Sciatic nerve (tissue), 2 donors: ENCODE results near the gene RET. TPM values are rescaled to one million over a fixed set of nuclear protein-coding genes. Genes with fewer than 3 reads are reported as not detected.
A peak's percentile ranks its signal among the peaks of the same experiment; 100 is the strongest.

ENCODE experiments used
- ATAC-seq: fragments of 200-7000 bp; cut with Tn5 transposase; one replicate; pipeline ENCODE4 v1.9.1; 2020; ENCODE audit warnings: mild to moderate bottlenecking, moderate library complexity
- DNase-seq: peaks from one replicate; pipeline ENCODE4 v3.0.0-alpha.2; 2020; ENCODE audit warnings: low spot score
- intact Hi-C: fragments of 100-400 bp; cut with DNase I; formaldehyde crosslinking; loops from one replicate; pipeline ENCODE4 v1.14.2; 2022
- total RNA-seq: library from RNA; stranded (reverse); fragmentation: NEBNext Ultra II Directional; extraction: Animal tissue kit (Norgen Biotek cat#: 25700); gene quantifications from one replicate; pipeline ENCODE4 v1.2.1, GENCODE V29; 2021
- donor health status: DM: no; HTN: no; CAD: no.
- donor health status: DM: no; HTN: no; CAD: no.

Gene RET
- total RNA-seq, result 0.80 TPM

DNA sequence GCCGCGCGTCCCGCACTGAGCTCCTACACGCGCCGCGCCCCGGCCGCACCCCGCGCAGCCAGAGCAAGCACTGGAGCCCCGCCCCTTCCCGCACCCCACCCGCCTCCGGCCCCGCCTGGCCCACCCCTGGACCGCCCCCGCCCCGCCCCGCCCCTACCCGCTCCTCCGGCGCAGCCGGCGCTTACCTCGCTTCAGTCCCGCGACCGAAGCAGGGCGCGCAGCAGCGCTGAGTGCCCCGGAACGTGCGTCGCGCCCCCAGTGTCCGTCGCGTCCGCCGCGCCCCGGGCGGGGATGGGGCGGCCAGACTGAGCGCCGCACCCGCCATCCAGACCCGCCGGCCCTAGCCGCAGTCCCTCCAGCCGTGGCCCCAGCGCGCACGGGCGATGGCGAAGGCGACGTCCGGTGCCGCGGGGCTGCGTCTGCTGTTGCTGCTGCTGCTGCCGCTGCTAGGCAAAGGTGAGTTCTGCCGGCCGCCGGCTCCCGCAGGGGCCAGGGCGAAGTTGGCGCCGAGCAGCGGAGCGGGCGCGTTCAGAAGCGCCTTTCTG is at the start of gene RET:
Gene RET, plus strand, starts transcription at position 194 of the 545 bp plus-strand sequence. Its CDS starts 190 bp downstream, at position 384.
- DNase-seq (no peak), ATAC-seq (no peak)
- intact Hi-C loops, result no loop called here

DNA sequence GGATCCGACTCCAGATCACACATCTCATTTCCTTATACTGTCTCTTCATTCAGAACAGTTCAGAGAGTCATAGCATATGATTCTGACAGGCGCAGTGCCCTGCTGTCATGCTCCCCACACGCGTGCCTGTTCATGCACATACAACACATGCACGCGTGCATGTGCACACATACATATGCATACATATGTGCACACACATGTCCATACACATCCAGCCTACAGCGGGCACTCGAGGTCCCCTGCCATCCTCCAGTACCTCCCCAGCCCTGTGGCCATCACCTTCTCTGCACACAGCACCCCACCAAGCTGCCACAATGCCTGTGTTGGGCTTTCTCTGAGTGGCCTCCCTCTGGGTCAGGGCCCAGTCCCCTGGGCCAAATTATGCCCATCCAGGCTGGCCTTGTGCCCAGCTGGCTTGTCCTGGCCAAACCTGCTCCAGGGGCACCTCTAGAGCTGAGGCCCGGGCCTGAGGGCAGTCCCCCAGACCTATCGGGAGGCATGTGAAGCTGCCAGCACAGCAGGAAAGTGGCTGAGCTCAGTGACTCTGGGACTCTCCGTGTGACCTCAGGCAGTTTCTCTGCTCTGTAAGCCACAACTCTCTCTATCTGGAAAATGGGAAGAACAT is 49.4 kb upstream of the RET start:
- intact Hi-C loops, result no loop called here
- no peak for ATAC-seq
- DNase-seq, result no peak

DNA sequence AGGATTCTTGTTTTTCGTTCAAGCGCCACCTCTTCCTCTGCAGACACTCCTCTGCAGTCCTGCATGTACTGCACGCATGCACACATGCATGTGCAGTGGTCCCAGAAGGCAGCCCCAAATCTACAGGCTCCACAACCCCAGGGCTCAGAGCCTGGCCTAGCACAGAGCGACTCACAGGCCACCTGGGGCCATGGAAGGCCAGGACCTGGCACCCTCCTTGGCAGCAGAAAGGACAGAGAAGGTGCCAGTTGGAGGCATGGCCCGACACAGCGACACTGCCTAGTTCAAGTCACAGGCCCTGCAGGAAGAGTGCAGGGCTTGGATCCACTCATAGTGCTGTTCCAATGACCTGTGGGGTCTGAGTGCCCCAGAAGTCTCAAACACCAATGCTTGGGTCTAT is 48.7 kb upstream of the RET start:
- ATAC-seq, result no peak
- DNase-seq, result no peak
- intact Hi-C loops, result no loop called here

DNA sequence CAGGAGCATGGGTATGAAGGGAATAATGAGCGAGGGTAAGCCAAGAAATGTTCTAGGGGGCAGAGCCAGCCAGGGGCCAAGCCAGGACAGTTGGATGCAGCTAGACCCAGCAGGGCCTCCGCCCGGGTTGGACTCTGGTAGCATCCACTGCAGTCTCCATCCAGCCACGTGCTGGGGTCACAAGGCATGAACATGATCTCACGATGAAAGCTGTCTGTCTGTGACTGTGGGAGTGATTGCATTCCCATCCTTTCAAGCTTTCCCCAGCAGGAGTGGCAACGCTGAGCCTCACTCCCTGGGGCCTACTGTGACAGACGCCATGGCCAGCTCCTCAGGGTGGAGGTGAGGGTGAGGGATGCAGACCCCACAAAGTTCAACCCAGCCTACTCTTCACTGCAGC is 47.8 kb upstream of the RET start:
- ATAC-seq (no peak), DNase-seq (no peak)
- intact Hi-C loops, result no loop called here

DNA sequence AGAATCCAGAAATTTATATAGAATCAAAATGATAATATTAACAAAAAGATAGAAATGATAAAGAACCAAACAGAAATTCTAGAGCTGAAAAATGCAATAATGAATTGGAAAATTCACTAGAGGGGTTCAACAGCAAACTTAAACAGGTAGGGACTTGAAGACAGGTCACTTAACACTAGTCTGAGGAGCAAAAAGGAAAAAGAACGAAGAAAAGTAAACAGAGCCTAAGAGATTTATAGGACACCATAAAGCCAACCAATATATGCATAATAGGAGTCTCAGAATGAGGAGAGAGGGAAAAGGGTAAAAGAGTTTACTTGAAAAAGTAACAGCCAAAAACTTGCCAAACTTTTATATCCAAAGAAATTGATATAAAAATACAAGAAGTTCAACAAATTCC is 44.3 kb upstream of the RET start:
- DNase-seq (no peak), ATAC-seq (no peak)
- intact Hi-C loops, result no loop called here

DNA sequence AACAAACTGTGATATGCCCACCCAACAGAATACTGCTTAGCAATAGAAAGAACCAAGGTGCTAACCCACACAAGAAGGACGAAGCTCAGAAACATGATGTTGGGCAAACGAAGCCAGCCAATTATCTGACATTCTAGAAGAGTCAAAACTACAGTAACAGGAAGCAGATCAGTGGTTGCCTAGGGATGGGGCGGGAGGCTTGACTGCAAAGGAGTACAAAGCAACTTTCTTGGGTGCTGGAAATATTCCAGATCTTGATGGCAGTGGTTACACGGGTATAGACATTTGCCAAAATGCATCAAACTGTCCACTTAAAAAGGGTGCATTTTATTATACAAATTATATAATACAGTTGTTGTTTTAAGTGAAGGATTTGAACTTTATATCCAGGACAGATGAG is 41.1 kb upstream of the RET start:
- ATAC-seq (no peak), DNase-seq (no peak)
- intact Hi-C loops, result no loop called here

DNA sequence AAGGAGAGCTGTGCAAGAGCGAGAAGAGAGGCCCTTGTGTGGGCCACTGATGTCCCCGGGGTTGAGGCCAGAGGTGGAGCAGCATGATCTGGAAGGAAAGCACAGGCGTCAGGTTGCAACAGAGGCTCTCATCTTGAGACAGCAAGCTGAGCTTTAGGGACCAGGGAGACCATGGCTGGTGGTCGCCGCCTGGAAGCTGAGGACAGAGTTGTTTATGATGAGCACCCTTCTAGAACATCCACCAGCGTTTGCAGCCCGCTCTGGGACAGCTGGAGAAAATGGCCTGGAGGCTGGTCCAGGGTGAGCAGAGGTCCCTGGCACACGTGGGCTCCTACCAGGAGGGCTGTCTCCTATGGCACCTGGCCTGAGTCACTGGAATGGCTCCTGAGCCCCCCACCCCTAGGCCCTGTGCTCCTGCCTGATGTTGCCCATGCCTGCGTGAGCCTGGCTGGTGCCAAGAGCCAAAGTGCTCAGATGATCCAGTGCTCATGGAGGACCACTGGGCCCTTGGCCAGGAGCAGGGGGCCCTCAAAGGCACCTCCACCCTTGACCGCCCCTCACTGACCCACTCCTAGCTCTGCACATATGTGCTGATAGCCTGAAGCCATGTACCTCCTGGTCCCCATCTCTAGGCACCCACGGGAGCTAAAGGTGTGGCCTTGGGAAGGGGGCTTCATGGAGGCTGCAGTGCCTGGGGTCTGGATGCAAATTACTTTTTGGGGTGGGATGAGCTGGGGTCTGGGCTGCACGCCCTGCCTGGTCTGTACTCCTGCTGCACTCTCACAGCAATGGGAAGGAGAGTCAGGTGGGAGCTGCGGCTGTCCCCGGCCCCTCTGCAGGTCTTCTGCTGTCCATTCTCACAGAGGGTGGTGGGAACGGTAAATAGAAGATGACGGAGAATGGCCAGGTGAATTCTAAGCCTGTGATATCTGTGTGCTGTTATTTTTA is 40.1 kb upstream of the RET start:
- DNase-seq, result peak; percentile 48
- intact Hi-C loops, result no loop called here
- peak; percentile 15 for ATAC-seq

DNA sequence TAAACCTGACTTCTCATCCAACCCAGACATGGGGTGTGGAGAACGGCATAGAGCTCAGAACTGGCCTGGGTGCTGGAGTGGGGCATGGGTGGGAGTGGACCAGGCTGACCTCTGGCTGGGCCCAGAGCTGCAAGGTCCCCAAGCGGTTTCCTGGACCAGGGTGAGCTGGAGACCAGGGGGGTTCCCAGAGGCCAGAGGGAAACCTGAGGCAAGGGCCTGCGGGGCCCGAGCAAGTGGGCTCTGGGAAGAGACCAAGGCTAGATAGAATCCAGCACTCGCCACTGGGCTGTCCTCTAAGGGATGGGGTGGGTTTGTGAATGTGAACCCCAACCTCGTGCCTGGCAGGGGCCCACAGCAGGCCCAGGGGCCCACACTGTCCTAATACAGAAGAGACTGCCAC is 39.4 kb upstream of the RET start:
- DNase-seq, result peak; percentile 34
- intact Hi-C loops, result no loop called here
- no peak for ATAC-seq

DNA sequence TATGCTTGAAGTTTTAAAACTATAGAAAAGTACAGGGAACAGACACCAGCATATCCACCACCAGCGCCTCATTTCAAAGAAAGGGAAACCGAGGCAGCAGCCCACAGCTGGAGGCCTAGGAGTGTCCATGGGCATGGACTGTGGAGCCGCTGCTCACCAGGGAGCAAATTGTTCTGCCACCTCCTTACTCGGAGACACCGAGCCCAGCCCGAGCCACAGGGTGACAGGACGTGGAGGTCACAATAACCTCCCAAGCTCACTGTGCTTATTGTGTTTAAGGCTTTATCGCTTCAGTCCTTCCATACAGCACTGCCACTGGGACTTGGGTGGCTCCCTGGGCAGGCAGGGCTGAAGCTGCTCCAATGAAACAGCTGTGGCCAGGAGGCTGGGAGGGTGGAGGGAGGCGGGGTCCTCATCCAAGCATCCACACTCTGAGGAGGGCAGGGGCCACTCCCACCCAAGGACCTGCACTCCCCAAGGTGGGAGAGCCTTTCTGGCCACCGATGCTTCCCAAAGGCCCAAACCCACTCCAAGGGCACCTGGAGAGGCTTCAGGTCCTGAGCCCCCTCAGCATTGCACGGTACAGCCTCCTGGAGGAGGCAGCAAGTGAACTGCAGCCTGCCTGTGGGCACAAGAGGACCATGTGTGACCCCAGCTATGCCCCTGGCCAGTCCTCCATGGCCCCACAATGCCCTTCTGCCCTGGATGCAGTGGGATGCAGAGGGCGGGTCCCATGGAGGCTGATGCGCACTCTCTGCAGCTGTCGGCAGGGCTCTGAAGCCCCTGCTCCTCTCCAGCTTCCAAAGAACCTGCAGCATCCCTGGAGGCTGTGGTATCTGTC is 38.7 kb upstream of the RET start:
- ATAC-seq, result no peak
- peak; percentile 45 for DNase-seq
- intact Hi-C loops, result no loop called here

DNA sequence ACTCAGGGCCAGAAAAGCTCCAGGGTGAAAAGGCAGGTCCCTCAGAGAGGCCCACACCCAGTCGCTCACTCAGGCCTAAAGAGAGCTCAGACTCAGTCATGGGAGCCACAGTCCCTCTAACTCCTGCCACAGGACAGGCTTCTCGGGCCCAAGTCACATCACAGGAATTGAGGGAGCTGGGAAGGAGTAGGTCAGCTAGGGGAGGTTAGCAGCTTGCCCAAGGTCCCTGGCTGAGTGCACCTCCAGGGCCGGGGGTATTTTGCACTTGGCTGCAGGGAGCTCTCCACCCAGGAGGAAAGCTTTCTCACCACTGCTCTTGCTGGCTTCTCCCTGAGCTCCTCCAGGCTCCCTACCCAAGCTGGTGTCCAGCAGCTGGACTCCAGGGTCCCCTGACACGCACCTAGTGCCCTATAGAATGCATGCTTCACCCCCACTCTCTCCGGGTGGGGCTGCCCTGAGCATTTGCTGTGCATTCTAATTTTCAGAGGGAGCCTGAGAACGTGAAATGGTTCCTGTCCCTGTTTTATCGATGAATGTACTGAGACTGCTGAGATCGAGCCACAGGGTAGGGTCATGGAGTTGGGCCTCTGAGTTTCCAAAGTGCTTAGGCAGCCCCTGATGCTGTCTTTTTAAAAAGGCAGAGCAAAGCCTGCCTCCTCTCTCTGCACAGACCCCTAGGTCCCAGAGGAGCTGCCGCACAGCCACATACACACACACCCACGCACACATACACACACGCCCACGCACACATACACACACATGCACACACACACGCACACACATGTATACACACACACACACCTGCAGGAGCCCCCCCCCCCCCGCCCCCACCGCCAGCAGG is 37.9 kb upstream of the RET start:
- no peak for ATAC-seq
- DNase-seq, result no peak
- intact Hi-C loops, result no loop called here

DNA sequence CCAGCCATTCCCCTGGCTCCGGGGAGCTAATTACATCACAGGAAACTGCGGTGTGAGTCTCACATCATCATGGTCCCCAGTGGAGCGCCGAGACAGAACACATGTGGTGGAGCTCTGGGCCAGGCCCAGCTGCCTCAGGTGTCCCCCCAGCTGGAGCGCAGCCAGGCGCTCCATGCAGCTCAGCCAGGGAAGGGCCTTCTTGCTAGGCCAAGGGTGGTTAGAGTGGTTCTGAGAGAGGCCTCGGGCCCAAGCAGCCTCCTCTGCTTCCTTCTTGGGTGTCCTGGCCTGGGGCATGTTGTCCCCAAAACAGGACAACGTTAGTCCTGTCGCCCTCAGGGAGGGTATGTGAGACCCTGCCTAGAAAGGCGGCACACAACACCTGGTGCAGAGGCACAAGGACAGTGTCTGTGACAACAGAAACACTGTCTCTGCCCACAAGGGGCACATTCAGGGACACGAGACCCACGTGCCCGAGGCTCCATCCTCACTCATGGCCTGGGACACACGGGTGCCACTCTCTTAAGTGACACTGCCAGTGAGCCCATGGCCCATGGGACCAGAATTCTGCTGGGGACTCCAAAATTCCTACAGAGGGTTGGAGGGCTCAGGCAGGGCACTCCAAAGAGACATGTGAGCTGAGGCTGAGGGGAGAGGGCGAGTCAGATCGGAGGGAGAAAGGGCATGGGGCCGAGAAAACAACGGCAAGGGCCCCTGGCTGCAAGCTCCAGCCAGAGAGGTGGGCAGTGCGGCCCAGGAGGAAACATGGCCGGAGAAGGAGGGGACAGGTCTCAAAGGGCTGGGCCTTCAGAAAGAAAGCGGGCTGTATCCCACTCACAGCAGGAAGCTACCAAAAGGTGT is 37.0 kb upstream of the RET start:
- ATAC-seq (peak; percentile 55), DNase-seq (peak; percentile 50)
- intact Hi-C loops, result no loop called here

DNA sequence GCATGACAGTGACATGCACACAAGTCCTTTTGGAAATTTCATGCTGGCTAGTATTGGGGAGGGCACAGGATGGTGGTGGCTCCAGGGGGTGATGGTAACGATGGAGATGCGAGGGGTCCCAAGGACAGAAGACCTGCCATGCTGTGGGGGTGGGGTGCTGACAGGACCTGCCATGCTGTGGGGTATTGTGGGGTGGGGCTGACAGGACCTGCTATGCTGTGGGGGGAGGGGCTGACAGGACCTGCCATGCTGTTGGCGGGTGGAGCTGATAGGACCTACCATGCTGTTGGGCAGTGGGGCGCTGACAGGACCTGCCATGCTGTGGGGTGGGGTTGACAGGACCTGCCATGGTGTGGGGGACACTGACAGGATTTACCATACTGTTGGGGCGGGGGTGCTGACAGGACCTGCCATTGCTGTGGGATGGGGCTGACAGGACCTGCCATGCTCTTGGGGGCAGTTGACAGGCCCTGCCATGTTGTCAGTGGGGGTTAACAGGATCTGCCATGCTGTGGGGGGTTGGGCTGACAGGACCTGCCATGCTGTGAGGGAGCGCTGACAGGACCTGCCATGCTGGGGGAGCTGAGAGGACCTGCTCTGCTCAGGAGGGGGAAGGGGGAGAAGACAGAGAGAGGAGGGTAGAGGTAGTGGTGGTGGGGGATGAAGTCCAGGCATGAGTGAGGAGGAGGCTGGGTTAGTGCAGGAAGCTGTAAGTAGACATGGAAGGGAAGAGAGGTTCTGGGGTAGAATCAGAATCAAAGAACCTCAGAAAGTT is 36.2 kb upstream of the RET start:
- peak; percentile 38 for DNase-seq
- intact Hi-C loops, result no loop called here
- no peak for ATAC-seq

DNA sequence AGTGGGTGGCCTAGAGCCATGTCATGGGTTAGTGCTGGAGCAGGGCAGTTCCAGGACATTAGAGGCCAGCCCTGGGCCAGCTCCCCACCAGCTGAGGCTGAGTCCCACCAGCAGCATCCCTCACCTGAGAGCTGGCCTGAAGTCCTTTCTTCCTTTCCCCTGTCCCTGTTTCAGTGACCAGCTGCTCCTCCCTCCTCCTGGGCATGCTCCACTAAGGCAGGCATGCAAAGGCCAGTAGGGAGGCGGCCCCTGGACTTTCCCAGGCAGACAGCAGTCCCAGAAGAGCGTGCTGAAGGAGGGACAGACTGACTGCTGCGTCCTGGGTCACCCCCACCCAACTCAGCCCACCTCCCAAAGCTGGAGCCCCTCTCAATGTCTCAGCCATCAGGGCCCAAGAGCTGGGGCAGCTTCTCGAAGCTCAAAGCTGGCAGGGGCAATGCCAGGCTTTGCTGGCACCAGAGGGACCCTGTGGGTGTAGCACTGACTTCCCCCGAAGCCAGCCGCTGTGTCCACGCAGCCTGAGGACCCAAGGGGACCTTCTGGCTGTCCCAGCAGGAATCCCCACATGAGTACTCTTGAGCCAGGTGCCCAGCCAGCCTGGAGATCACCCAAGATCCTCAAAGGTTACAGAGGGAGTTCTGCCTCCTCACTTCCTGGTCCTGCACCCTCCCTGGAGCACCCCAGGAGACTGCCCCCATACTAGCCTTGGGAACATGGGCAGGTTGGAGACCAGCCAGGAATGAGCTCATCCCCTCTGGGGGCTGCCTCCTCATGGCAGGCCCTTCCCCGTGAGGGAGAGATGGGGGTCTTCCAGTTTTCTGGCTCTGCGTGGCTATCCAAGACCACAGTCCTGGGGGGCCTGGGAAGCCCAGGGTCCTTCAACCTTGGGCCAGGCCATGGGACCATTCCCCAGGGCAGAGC is 35.2 kb upstream of the RET start:
- DNase-seq (peak; percentile 47), ATAC-seq (no peak)
- intact Hi-C loops, result no loop called here

DNA sequence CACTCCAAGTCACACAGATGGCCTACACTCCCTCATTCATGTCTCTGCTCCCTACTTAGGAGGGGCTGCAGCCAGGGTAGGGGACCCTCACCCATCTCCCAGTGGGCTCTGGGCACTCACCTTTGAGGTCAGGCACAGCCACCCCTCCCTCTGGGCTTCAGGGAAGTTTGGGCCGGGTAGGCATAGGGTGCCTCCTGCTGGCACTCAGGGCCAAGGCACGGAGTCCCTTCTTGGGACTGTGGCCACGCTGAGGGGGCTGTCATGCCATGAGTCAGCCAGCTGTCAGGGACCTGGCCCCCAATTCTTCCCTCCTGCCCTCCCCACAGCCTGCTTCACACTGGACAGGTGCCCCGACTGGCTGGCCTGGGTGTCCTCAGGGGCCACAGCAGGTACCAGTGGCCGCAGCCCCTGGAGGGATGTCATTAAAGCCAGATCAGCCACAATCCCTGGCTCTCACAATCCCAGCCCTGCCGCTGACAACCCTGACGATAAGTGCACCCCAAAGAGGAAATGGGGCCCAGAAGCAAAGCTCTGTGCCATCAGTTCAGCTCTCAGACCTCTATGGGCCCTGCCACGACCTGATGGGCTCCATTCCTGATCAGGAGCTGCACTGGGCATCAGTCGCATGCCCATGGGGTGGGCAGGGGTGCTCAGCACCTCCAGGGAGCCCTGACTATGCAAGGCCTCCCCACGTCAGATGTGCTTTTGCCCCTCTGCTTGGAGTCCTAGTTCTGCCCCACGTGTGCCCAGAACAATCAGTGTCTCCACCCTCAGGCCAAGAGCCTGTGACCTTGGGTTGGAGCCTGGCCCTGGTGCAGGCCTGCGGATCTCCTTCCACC is 34.1 kb upstream of the RET start:
- ATAC-seq (no peak), DNase-seq (peak; percentile 33)
- intact Hi-C loops, result no loop called here

DNA sequence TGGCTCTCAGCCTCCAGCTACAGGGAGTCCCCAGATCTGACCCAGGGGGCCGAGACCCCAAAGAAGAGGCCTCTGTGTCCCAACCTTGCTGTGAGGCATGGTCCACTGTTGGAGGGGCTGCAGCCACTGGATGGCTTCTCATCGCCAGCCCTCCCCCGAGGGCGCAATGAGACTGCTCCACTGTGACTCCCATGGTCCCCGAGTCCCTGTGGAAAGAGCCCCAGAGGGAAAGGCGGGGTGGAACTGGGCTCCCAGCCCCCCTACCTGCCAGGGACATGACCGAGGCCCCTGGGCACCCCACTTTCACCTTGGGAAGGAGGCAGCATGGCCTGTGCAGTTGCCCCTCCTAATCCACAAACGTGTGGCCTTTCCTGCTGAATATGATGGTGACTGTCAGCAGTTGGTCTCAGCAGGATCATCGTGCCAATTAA is 33.5 kb upstream of the RET start:
- ATAC-seq (no peak), DNase-seq (peak; percentile 35)
- intact Hi-C loops, result no loop called here
